DMS79 (cell line): ENCODE results near the gene DUSP19.
A peak's percentile ranks its signal among the peaks of the same experiment; 100 is the strongest.
"Not testable (repeated sequence)": the region's sequence is repeated elsewhere in the genome, so short reads cannot be mapped to it uniquely, and the experiment has no call there.

ENCODE experiments used
- DNase-seq: peaks from one replicate; lab custom pipeline; 2025; lab: John Stamatoyannopoulos, UW

The DUSP19 gene, protein sequence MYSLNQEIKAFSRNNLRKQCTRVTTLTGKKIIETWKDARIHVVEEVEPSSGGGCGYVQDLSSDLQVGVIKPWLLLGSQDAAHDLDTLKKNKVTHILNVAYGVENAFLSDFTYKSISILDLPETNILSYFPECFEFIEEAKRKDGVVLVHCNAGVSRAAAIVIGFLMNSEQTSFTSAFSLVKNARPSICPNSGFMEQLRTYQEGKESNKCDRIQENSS

DNA sequence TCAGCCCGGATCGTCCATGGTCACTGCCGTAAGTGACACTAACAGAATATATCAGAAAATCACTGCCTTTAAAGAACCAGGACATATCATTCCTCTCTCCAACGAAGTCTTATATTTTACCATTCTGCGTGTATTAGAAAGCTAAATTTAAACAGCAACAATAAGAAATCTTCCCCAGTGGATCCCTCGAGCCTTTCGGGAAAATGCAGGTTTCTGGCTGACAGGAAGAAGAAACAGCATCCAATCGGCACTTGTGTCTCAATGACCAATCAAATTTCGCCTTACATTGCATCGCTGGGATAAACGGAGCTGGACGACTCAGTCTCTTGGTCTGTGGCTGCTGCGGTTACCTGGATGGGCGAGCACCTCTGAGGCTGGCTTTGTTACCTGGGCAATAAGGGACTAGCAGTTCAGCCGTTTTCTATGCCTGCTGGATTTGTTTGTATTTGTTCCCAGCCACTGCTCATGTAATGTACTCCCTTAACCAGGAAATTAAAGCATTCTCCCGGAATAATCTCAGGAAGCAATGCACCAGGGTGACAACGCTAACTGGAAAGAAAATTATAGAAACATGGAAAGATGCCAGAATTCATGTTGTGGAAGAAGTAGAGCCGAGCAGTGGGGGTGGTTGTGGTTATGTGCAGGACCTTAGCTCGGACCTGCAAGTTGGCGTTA lies at the start of gene DUSP19:
Gene DUSP19 (plus strand): TSS at position 284 of the 675 bp plus-strand sequence. CDS start 187 bp downstream, at position 471.
- DNase-seq, result peak; percentile 96

DNA sequence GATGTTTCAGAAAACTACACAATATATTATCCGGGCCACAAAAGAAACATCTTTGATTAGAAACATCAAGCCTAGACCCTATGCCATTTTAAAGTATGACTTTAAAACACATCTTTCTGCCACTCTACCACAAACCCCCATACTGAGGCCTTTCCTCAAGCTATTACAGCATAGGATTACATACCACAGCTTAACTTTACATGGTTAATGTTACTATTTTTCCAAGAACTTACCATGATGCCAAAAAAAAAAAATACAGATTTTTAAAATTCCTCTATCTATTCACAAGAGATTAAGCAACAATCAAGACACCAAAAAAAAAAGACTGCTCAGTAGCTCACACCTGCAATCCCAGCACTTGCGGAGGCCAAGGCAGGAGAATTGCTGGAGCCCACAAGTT lies 49.3 kb upstream of the DUSP19 start:
- no peak for DNase-seq

DNA sequence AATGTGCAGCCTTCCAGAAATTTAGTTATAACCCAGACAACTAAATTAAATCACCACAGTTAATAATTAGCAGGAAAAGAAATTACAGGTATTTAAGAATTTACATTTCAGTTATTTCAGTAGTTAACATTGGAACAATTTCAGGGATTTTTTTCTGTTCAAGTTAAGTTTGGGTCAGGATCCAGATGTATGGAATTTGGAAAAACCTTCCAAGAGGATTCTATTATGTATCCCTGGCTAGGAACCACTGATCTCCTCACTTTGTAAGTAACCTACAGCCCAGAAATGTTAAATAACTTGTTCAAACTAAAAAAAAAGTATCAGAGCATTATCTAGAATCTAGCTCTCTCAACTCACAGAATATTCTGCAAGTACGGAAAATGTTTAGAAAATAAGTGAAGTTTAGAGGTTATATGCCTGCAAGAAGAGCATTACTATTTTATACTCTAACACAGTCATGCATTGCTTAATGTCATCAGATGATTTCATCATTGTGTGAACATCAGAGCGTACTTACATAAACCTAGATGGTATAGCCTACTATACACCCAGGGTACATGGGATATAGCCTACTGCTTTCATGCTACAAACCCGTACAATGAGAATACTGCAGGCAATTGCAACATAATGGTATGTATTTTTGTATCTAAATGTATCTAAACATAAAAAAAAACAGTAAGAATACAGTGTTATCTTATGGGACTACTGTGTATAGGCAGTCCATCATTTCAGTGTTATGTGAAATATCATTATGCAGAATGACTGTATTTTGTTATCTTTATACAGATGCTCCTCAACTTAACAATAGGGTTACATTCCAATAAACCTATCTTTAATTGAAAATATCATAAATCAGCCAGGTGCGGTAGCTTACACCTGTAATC lies 46.4 kb upstream of the DUSP19 start:
- no peak for DNase-seq

DNA sequence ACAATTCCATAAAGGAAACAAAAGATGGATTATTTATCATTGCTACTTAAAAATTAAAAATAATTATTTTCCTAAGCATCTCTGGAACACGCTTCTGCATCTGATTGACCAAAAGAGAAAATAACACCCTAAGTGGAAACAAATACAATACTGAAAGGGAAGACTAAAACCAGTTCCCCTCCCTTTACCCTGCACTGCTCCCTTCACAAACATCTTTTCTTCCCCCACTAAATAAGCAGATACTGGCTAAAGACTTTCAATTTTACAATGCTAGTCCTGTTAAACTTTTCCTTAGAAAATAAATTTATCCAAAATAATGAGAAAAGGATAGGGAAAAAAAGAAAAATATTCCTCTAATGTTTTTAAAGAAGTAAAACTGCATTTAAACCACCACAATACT lies 44.6 kb upstream of the DUSP19 start:
- DNase-seq, result no peak

DNA sequence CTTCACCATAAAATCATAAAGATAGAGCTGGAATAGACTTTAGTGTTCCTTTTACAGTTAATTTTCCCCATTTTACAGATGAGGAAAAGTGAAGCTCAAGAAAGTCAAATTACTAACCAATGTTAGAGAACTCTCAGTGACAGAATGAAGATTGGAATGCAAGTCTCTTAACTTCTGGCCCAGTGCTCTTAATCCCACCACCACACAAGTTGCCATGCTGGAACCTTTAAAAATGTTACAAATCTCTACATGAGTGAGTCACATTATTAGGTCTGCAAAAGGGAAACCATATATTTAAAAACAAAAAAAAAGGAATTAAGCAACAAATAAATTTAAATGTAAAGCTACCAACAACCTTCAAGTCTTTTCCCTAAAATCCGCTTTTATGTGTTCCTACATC lies 43.7 kb upstream of the DUSP19 start:
- DNase-seq, result no peak

DNA sequence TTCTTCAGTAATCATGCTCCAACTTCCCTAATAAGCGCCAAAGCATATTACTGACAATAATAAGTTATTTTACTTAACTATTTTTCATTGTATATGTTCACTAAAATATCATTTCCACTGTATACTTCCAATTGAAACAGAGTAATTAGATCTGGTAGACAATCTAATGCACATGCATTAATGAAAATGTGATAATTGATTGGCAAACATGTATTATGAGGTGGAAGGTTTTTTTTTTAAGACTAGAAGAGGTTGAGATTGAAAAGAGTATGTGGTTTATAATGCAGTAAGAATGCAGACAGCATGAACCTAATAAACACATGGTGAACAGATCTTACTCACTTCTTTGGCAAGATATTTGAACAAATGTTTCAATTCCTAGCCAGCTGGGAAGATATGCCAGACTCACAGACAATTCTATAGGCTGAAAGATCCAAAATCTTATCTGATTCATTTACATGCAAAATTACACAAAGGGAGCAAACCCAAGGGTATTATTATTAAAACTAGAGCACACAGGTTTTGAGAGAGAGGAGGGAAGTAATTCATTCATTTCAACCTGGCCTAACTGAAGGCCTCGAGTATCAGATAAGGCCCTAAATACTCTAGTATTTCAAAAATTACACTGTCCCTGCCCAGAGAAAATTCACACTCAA lies 43.1 kb upstream of the DUSP19 start:
- DNase-seq, result no peak

DNA sequence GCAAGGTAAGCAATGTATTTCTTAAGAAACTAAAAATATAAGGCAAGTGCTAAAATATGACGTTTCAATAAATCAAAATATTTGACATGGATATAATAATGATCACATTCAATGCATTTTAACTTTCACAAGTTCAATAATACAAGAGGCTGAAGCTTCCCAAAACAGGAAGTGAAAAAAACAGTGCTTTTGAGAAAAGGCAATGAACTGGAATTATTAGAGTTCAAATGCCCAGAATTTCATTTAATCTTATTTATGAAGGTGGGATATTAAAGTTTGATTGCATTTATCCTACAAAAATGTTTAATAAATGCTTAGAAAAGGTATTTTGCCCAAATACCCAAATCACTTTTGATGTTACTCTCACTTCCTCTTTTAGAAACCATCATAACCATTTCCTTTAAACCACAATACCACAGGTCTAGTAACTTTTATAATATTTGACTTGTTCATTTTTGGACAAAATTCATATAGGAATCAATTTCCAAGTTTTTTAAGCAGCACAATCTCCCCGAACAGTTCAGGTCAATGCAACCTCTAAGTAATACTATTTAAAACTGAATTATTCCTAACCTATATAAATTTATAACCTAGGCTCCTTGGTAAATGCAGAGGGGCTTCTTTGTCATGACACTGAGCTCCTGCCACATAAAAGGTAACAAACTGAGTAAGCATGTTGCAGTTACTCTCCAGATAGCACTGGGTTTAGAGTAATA lies 42.4 kb upstream of the DUSP19 start:
- DNase-seq, result no peak

DNA sequence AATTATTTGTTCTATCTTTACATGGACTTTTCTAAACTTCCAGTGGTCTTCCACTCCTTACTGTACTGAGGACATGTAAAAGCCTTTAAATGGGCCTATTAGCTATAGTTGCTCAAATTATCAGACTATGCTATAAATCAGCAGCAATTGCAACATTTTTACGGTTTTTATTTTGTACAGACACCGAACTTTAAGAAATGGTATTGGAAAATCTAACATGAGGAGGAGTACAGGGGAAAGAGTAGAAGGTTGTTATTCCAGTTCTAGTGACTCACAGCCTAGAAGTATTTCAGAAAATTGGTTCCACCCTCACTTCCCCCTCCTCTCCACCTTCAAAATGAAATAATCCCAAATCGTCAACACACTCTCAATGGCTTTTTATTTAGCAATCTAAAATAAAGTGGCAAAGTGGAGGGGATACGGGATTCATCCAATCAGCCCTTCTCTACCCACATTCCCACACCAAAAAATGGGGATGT lies 41.4 kb upstream of the DUSP19 start:
- no peak for DNase-seq

DNA sequence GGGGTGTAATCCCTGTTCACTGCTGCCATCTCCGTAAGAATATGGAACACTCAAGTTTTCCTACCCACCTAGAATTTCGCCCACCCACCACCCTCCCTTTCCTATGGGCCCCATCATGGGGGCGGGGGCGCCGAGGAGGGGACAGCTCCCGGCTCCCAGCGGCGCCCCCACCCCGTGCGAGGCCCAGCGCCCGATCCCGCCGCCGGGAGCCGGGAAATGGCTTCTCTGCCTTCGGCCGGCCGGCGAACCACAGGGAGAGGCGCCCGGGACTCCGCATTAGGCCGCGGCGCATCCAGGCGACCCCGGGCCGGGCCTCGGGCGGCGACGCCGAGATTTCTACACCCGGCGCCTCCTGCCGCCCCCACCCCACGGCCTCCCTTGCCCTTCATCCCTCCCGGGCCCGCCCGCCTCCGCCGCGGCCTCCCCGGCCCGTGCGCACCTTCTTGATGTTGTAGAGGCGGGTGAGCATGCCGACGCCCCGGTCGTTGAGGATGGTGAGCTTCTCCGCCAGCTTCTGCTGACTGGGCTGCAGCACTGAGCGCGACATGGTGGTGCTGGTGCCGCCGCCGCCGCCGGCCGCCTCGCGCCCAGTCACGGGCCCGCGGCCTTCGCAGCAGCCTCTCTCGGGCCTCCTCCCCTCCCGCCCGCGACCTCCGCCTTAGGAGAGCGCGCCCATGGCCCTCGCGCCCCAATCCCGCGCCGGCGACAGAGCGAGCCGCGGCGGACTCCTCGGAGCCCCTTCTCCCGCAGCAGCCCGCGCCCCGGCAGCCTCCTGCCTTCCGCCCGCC lies 40.8 kb upstream of the DUSP19 start:
- no peak for DNase-seq

DNA sequence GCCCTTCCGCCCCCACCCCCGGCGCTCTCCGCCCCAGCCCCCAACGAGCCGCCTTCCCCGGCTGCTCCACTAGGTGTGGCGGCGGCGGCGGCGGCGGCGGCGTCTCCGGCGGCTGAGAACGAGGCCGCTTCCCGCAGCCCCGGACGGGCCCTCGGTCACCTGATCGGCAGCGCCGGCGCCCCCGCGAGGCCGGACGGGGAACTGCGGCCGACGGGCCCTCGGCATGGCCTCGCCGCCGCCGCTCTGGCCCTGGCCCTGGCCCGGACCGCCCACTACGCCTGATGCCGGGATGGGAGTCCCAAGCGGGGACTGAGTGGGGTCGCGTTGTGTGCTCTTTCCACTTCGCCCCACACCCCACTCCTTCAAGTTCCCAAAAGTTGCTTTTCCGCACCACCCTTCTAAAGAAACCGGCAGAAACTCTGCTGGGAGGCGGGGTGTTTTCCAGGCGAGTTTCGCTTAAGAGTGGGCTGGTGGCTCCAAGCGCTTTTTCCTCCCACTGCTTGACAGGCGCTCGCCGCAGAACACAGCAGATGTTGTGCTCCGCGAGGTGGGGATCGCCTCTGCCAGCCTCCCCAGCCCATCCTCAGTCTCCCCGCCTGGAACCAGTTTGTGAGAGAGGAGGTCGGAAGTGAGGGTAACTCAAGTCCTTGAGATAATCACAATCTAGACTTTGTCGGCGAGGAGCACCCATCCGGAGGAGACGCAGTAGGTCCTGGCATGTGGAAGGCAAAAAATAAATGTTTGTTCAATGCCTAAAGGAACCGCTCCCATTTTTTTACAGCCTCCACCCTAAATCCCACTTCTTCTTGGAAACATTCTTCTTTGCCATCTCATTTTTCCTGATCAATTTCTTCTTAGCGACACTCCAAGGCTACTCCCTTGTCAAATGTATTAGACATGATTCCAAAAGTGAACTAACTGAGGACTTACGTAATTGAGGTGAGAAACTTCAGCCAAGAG lies 39.9 kb upstream of the DUSP19 start, which contains the start of gene NCKAP1:
Gene NCKAP1 (minus strand): TSS at position 117 of the 960 bp plus-strand sequence. CDS start 358 bp downstream, outside the sequence.
- peak; percentile 45 for DNase-seq

DNA sequence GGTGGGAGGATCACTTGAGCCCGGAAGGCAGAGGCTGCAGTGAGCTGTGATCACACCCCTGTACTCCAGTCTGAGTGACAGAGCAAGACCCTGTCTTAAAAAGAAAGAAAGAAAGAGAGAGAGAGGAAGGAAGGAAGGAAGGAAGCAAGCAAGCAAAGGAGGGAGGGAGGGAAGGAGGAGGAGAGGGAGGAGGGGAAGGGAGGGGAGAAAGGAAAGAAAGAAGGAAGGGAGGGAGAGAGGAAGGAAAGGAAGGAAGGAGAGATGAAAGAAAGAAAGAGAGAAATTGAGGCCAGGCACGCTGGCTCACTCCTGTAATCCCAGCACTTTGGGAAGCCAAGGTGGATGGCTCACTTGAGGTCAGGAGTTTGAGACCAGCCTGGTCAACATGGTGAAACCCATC lies 37.9 kb upstream of the DUSP19 start:
- no peak for DNase-seq

DNA sequence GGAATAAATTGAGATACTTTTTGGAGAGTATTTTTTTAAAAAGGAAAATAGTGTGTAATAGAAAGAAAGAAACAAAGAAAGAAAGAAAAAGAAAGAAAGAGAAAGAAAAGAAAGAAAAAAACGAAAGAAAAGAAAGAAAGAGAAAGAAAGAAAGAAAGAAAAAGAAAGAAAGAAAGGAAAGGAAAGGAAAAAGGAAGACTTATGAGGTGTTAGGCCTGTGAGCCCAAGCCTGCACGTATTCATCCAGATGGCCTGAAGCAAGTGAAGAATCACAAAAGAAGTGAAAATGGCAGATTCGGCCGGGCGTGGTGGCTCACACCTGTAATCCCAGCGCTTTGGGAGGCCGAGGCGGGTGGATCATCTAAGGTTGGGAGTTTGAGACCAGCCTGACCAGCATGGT lies 35.0 kb upstream of the DUSP19 start:
- DNase-seq, result not testable (repeated sequence)

DNA sequence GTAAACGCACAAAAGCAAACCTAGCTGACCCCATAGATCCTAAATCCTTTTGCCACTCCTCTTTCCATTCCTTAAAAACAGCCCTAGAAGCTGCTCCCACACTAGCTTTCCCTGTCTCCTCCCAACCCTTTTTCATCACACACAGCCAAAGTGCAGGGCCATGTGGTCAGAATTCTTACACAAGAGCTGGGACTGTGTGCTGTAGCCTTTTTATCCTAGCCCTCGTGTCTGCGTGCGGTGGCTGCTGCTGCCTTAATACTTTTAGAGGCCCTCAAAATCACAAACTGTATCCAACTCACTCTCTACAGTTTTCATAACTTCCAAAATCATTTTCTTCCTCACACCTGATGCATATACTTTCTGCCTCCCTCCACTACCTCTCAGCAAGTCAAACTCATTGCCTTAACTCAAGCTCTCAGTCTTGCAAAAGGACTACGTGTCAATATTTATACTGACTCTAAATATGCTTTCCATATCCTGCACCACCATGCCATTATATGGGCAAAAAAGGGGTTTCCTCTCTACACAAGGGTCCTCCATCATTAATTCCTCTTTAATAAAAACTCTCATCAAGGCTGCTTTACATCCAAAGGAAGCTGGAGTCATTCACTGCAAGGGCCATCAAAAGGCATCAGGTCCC lies 30.9 kb upstream of the DUSP19 start:
- not testable (repeated sequence) for DNase-seq

DNA sequence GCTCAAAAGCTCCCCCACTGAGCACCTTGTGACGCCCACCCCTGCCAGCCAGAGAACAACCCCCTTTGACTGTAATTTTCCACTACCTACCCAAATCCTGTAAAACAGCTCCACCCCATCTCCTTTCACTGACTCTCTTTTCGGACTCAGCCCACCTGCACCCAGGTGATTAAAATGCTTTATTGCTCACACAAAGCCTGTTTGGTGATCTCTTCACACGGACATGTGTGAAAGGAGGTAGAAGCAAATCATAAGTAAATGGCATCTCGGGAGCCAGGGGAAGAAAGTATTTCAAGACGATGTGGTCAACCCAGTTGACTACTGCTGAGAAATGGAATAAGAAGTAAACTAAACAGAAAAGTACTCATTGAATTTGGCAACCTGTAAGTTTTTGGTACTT lies 29.1 kb upstream of the DUSP19 start:
- DNase-seq, result no peak

DNA sequence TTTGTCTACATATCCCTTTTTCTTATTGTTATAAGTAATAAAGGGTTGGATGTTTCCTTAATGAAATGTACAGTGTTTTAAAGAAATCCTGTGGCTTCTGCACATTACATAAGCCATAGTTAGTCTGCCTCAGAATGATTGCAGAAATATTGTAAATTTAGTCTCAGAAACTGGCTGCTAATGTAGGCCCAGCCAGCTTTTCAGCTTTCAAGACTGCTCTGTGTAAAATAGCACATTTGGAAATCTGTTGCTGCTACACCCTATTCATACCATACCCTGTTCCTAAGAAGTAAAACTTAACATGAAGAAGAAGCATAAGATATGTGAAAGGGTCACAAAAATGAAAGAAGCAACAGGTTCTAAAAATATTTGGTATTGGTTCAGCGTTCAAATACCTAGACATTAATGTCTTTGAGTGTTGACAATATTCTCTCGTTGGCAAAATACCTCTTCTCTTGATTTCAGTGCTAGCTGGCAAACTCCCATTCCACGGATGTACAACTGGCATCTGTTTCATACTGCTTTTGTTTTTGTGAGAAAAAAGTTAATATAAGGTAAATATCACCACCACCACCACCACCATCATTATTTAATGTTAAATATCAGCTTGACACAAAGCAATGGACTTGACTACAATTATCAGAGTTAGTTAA lies 21.1 kb upstream of the DUSP19 start:
- DNase-seq, result no peak

DNA sequence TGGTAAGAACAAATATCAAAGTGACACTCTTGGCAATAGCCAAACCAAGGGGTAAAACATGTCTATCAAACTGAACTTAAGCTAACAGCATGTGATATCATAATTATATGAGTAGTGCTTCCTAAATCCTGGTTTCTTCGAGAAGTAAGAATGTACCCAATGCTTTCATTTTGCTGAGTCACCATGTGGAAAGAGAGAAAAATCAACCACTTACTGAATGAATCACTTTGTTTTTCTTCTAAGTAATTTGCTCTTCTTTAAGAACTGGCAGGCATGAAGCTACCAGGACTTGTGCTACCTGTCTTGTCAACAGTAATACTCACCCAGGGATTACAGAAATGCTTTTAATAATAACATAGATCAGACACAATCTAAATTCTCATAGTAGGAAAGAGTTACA lies 19.0 kb upstream of the DUSP19 start:
- DNase-seq, result no peak

DNA sequence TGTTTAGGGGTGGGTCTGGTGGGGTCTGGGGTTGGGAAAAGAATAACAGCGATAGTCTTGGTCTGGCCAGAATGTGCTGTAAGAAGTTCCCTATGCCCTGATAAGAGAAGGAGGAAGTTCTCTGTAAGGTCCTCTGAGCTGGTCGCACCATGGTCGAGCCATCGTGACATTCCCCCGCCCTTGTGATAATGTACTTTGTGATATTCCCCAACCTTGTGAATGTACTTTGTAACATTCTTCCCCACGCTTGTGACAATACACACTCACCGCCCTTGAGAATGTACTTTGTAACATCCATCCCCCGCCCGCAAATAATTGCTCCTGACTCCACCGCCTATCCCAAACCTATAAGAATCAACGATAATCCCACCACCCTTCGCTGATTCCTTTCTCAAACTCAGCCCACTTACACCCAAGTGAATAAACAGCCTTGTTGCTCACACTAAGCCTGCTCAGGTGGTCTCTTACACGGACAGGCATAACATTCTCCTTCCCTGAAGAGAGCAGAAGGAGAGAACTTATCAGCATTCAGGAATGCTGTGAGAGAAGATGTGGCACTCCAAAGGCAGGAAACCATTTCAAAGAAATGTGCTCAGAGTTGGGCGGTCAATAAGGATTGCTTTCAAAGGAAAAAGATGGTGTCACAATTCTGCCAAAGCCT lies 17.8 kb upstream of the DUSP19 start:
- no peak for DNase-seq

DNA sequence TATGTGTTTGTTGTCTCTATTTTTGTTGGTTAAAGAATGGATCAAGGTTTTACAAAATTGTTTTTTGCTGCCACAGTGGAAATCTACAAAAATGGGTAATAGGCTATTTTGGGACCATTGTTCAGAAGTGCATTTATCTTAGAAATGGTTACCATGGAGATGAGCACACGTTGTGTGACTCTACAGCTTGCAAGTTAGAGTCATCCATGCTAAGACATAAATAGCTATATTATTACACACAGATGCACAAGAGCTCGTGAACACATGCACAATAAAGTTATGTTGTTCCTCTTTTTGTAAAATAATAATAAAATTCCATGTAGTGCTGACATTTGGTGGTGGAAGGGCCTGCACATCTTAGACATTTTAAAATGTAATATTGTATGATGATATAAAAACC lies 15.5 kb upstream of the DUSP19 start:
- no peak for DNase-seq
